Measurements from ENCODE around the gene SORBS2. TPM values are rescaled to one million over a fixed set of nuclear protein-coding genes. Genes with fewer than 3 reads are reported as not detected.
"Not testable (repeated sequence)": the region's sequence is repeated elsewhere in the genome, so short reads cannot be mapped to it uniquely, and the experiment has no call there.

SORBS2 gene
- total and polyA plus RNA-seq, 4 donors = 49.1 to 83.5 (median 66.4) TPM

GRCh38 chr4:185723631-185724260, 88.2 kb downstream of the SORBS2 start:
- no peak overlapping the region for H3K4me3 ChIP-seq (ENCODE audit: low read depth, low read length)
- no peaks in the 10 kb centered on the region for H3K4me1 ChIP-seq (ENCODE audit: control insufficient read depth, insufficient read depth, low read length)
- no peaks in the 10 kb centered on the region for H3K27me3 ChIP-seq (ENCODE audit: control insufficient read depth, insufficient read depth, low read length)
- DNase-seq (ENCODE audit: low read depth in 4 of 6, low spot score in 6 of 6) = no peak
- H3K27ac ChIP-seq (ENCODE audit: low read depth, low read length) = no peak overlapping the region
- H3K36me3 ChIP-seq (ENCODE audit: control insufficient read depth, insufficient read depth, low read length) = no peaks in the 10 kb centered on the region
- WGBS (ENCODE audit: insufficient coverage) = 71% methylated on average over 2 of the region's 6 CpGs
- H3K9me3 ChIP-seq (ENCODE audit: control insufficient read depth, insufficient read depth, low read length) = no peaks in the 10 kb centered on the region

- Histone ChIP-seq H3K36me3 (ENCODE audit: control insufficient read depth, insufficient read depth, low read length) (no peaks in the 10 kb centered on the region), H3K4me1 (ENCODE audit: control insufficient read depth, insufficient read depth, low read length) (peaks cover 2% of the 10 kb centered on the region), H3K27ac (ENCODE audit: low read depth, low read length) (no peak overlapping the region), H3K9me3 (ENCODE audit: control insufficient read depth, insufficient read depth, low read length) (no peaks in the 10 kb centered on the region), H3K27me3 (ENCODE audit: control insufficient read depth, insufficient read depth, low read length) (no peaks in the 10 kb centered on the region), H3K4me3 (ENCODE audit: low read depth, low read length) (no peak overlapping the region)
- DNase-seq (ENCODE audit: low read depth in 4 of 6, low spot score in 6 of 6) = no peak
- no CpG with 5 or more reads among the region's 3 CpGs for WGBS (ENCODE audit: insufficient coverage)
Measured at GRCh38 chr4:185722029-185722316, 90.0 kb downstream of the SORBS2 start.

GRCh38 chr4:185721190-185722028, 90.6 kb downstream of the SORBS2 start:
- 63% methylated on average over 9 of the region's 12 CpGs for WGBS (ENCODE audit: insufficient coverage)
- Histone ChIP-seq H3K27me3 (ENCODE audit: control insufficient read depth, insufficient read depth, low read length) (no peaks in the 10 kb centered on the region), H3K36me3 (ENCODE audit: control insufficient read depth, insufficient read depth, low read length) (no peaks in the 10 kb centered on the region), H3K4me3 (ENCODE audit: low read depth, low read length) (no peak overlapping the region), H3K27ac (ENCODE audit: low read depth, low read length) (peak overlapping the region; percentile 74), H3K9me3 (ENCODE audit: control insufficient read depth, insufficient read depth, low read length) (no peaks in the 10 kb centered on the region), H3K4me1 (ENCODE audit: control insufficient read depth, insufficient read depth, low read length) (peaks cover 4% of the 10 kb centered on the region)
- DNase-seq (ENCODE audit: low read depth in 4 of 6, low spot score in 6 of 6) = peak in 1 of 6 donors; percentile 77

GRCh38 chr4:185719500-185719858, 92.5 kb downstream of the SORBS2 start:
- Histone ChIP-seq H3K27me3 (ENCODE audit: control insufficient read depth, insufficient read depth, low read length) (no peaks in the 10 kb centered on the region), H3K4me1 (ENCODE audit: control insufficient read depth, insufficient read depth, low read length) (peaks cover 4% of the 10 kb centered on the region), H3K9me3 (ENCODE audit: control insufficient read depth, insufficient read depth, low read length) (no peaks in the 10 kb centered on the region), H3K4me3 (ENCODE audit: low read depth, low read length) (no peak overlapping the region), H3K27ac (ENCODE audit: low read depth, low read length) (no peak overlapping the region), H3K36me3 (ENCODE audit: control insufficient read depth, insufficient read depth, low read length) (no peaks in the 10 kb centered on the region)
- DNase-seq (ENCODE audit: low read depth in 4 of 6, low spot score in 6 of 6) = no peak
- no CpG with 5 or more reads among the region's 3 CpGs for WGBS (ENCODE audit: insufficient coverage)

- no peak overlapping the region for H3K27ac ChIP-seq (ENCODE audit: low read depth, low read length)
Measured at GRCh38 chr4:185718578-185719499, 93.2 kb downstream of the SORBS2 start.

GRCh38 chr4:185717377-185717741, 94.6 kb downstream of the SORBS2 start:
- Histone ChIP-seq H3K4me3 (ENCODE audit: low read depth, low read length) (no peak overlapping the region), H3K36me3 (ENCODE audit: control insufficient read depth, insufficient read depth, low read length) (peaks cover 4% of the 10 kb centered on the region), H3K27me3 (ENCODE audit: control insufficient read depth, insufficient read depth, low read length) (no peaks in the 10 kb centered on the region), H3K4me1 (ENCODE audit: control insufficient read depth, insufficient read depth, low read length) (peaks cover 7% of the 10 kb centered on the region), H3K27ac (ENCODE audit: low read depth, low read length) (no peak overlapping the region), H3K9me3 (ENCODE audit: control insufficient read depth, insufficient read depth, low read length) (no peaks in the 10 kb centered on the region)
- WGBS (ENCODE audit: insufficient coverage) = 92% methylated on average over 7 of the region's 9 CpGs
- no peak for DNase-seq (ENCODE audit: low read depth in 4 of 6, low spot score in 6 of 6)

More at GRCh38 chr4:185718578-185719499, 93.2 kb downstream of the SORBS2 start:
- H3K4me3 ChIP-seq (ENCODE audit: low read depth, low read length) = no peak overlapping the region
- no peaks in the 10 kb centered on the region for H3K36me3 ChIP-seq (ENCODE audit: control insufficient read depth, insufficient read depth, low read length)
- peaks cover 4% of the 10 kb centered on the region for H3K4me1 ChIP-seq (ENCODE audit: control insufficient read depth, insufficient read depth, low read length)
- no peaks in the 10 kb centered on the region for H3K9me3 ChIP-seq (ENCODE audit: control insufficient read depth, insufficient read depth, low read length)
- WGBS (ENCODE audit: insufficient coverage) = 16% methylated on average over 5 of the region's 8 CpGs
- peak in 1 of 6 donors; percentile 61 for DNase-seq (ENCODE audit: low read depth in 4 of 6, low spot score in 6 of 6)
- H3K27me3 ChIP-seq (ENCODE audit: control insufficient read depth, insufficient read depth, low read length) = no peaks in the 10 kb centered on the region

GRCh38 chr4:185716577-185717376, 95.2 kb downstream of the SORBS2 start:
- no peaks in the 10 kb centered on the region for H3K9me3 ChIP-seq (ENCODE audit: control insufficient read depth, insufficient read depth, low read length)
- H3K27ac ChIP-seq (ENCODE audit: low read depth, low read length) = no peak overlapping the region
- peak in 1 of 6 donors; percentile 65 for DNase-seq (ENCODE audit: low read depth in 4 of 6, low spot score in 6 of 6)
- H3K4me1 ChIP-seq (ENCODE audit: control insufficient read depth, insufficient read depth, low read length) = peaks cover 8% of the 10 kb centered on the region
- 68% methylated on average over 9 of the region's 15 CpGs for WGBS (ENCODE audit: insufficient coverage)
- H3K4me3 ChIP-seq (ENCODE audit: low read depth, low read length) = no peak overlapping the region
- peaks cover 4% of the 10 kb centered on the region for H3K36me3 ChIP-seq (ENCODE audit: control insufficient read depth, insufficient read depth, low read length)
- H3K27me3 ChIP-seq (ENCODE audit: control insufficient read depth, insufficient read depth, low read length) = no peaks in the 10 kb centered on the region

GRCh38 chr4:185716141-185716551, 95.8 kb downstream of the SORBS2 start:
- no peak overlapping the region for H3K27ac ChIP-seq (ENCODE audit: low read depth, low read length)
- H3K27me3 ChIP-seq (ENCODE audit: control insufficient read depth, insufficient read depth, low read length) = no peaks in the 10 kb centered on the region
- H3K4me1 ChIP-seq (ENCODE audit: control insufficient read depth, insufficient read depth, low read length) = peaks cover 8% of the 10 kb centered on the region
- no peaks in the 10 kb centered on the region for H3K9me3 ChIP-seq (ENCODE audit: control insufficient read depth, insufficient read depth, low read length)
- WGBS (ENCODE audit: insufficient coverage) = 70% methylated on average over 9 of the region's 9 CpGs
- DNase-seq (ENCODE audit: low read depth in 4 of 6, low spot score in 6 of 6) = no peak
- peaks cover 4% of the 10 kb centered on the region for H3K36me3 ChIP-seq (ENCODE audit: control insufficient read depth, insufficient read depth, low read length)
- no peak overlapping the region for H3K4me3 ChIP-seq (ENCODE audit: low read depth, low read length)

GRCh38 chr4:185714524-185714923, 97.5 kb downstream of the SORBS2 start:
- not testable (repeated sequence) for H3K27me3 ChIP-seq (ENCODE audit: control insufficient read depth, insufficient read depth, low read length); H3K36me3 ChIP-seq (ENCODE audit: control insufficient read depth, insufficient read depth, low read length); H3K27ac ChIP-seq (ENCODE audit: low read depth, low read length); H3K9me3 ChIP-seq (ENCODE audit: control insufficient read depth, insufficient read depth, low read length); DNase-seq (ENCODE audit: low read depth in 4 of 6, low spot score in 6 of 6); H3K4me3 ChIP-seq (ENCODE audit: low read depth, low read length)
- 100% methylated on average over 2 of the region's 5 CpGs for whole genome bisulfite sequencing (ENCODE audit: insufficient coverage)
- H3K4me1 ChIP-seq (ENCODE audit: control insufficient read depth, insufficient read depth, low read length) = peaks cover 11% of the 10 kb centered on the region

Data from spinal cord (tissue), 10 donors.